Neutrophil (primary cell): ENCODE data around the gene ANTXR1.

Experiments used
- H3K27ac ChIP-seq: fragments of 200-600 bp; sonication (generic); 2 replicates; pipeline ENCODE4 v1.5.1; 2016; ENCODE audit warnings: mild to moderate bottlenecking, moderate library complexity
- H3K27me3 ChIP-seq: fragments of 200-600 bp; sonication (generic); 2 replicates; pipeline ENCODE4 v1.6.0; 2016; ENCODE audit warnings: mild to moderate bottlenecking
- H3K36me3 ChIP-seq: fragments of 200-600 bp; sonication (generic); 2 replicates; pipeline ENCODE4 v1.5.1; 2017
- H3K4me1 ChIP-seq, 2 experiments: fragments of 200-600 bp in 1 of 2; sonication (generic) in 1 of 2; 1 replicate in 1 of 2; 2 replicates in 1 of 2; pipeline versions ENCODE4 v1.5.1 to v1.6.1; 2013 to 2016; ENCODE audit warnings: low read depth in 1 of 2, low read length in 1 of 2, mild to moderate bottlenecking in 1 of 2, moderate library complexity in 1 of 2; ENCODE audit not compliant: control insufficient read depth in 1 of 2, insufficient read depth in 1 of 2
- H3K4me3 ChIP-seq, 2 experiments: fragments of 200-600 bp in 1 of 2; sonication (generic) in 1 of 2; 1 replicate in 1 of 2; 2 replicates in 1 of 2; pipeline ENCODE4 v1.5.1; 2013 to 2016; ENCODE audit warnings: low read depth in 1 of 2, low read length in 1 of 2, mild to moderate bottlenecking in 1 of 2, moderate library complexity in 1 of 2
- H3K9me3 ChIP-seq: fragments of 200-600 bp; sonication (generic); 2 replicates; pipeline ENCODE4 v1.5.1; 2016
- CTCF ChIP-seq: fragments of 200-600 bp; sonication (generic); IDR thresholded peaks from 2 replicates; pipeline ENCODE4 v1.5.1; 2016; ENCODE audit warnings: antibody characterized with exemption

Gene ANTXR1

GRCh38 chr2:69057660-69058059, 44.7 kb downstream of the ANTXR1 start:
- no peak overlapping the region for H3K4me3 ChIP-seq
- H3K36me3 ChIP-seq = no peaks in the 10 kb centered on the region
- no peak overlapping the region for H3K27ac ChIP-seq
- H3K4me1 ChIP-seq = no peaks in the 10 kb centered on the region
- TF ChIP-seq CTCF = no peak
- no peaks in the 10 kb centered on the region for H3K9me3 ChIP-seq
- peaks cover 8% of the 10 kb centered on the region for H3K27me3 ChIP-seq

- H3K9me3 ChIP-seq = no peaks in the 10 kb centered on the region
- no peak overlapping the region for H3K4me3 ChIP-seq
- H3K27ac ChIP-seq = no peak overlapping the region
- H3K36me3 ChIP-seq = no peaks in the 10 kb centered on the region
- no peaks in the 10 kb centered on the region for H3K27me3 ChIP-seq
- no peak for TF ChIP-seq CTCF
- H3K4me1 ChIP-seq = no peaks in the 10 kb centered on the region
Measured at GRCh38 chr2:69059731-69060290, 46.8 kb downstream of the ANTXR1 start.

- H3K4me1 ChIP-seq = no peaks in the 10 kb centered on the region
- no peaks in the 10 kb centered on the region for H3K36me3 ChIP-seq
- H3K27ac ChIP-seq = no peak overlapping the region
- H3K27me3 ChIP-seq = no peaks in the 10 kb centered on the region
- H3K4me3 ChIP-seq = no peak overlapping the region
- TF ChIP-seq CTCF = no peak
- no peaks in the 10 kb centered on the region for H3K9me3 ChIP-seq
Measured at GRCh38 chr2:69060938-69061501, 48.0 kb downstream of the ANTXR1 start.

- Histone ChIP-seq H3K4me1 (no peaks in the 10 kb centered on the region), H3K9me3 (no peaks in the 10 kb centered on the region), H3K27me3 (no peaks in the 10 kb centered on the region), H3K4me3 (no peak overlapping the region), H3K36me3 (no peaks in the 10 kb centered on the region), H3K27ac (no peak overlapping the region)
- TF ChIP-seq CTCF = no peak
Measured at GRCh38 chr2:69061525-69061924, 48.5 kb downstream of the ANTXR1 start.

GRCh38 chr2:69062307-69062962, 49.5 kb downstream of the ANTXR1 start:
- no peak for TF ChIP-seq CTCF
- H3K9me3 ChIP-seq = no peaks in the 10 kb centered on the region
- H3K4me3 ChIP-seq = no peak overlapping the region
- no peak overlapping the region for H3K27ac ChIP-seq
- no peaks in the 10 kb centered on the region for H3K36me3 ChIP-seq
- H3K4me1 ChIP-seq = no peaks in the 10 kb centered on the region
- no peaks in the 10 kb centered on the region for H3K27me3 ChIP-seq
